CD4-positive, alpha-beta T cell treated with Interleukin-6 for 4 hours (primary cell): ENCODE data around the gene PTPRG.

Experiments
- DNase-seq: peaks from one replicate; pipeline ENCODE4 v3.0.0-alpha.2; 2020; ENCODE audit warnings: mixed read lengths

The PTPRG gene

DNA sequence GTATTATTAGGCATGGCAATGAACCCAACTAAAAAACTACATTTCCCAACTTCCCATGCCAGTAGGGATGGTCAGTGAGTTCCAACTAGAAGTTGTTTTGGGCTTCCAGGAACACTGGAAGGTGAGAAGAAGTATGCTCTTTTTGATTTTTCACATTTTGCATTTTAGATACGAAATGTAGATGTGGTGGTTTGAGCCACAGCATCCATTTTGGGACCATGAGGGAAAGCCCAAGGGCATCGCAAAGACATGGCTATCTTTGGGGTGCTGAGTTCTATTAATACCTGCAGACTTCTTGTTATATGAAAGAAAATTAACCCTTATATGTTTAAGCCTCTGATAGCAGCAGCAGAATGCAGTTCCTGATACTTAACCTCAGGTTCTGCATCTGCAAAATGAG is 62.9 kb downstream of the PTPRG start:
- no peak for DNase-seq

DNA sequence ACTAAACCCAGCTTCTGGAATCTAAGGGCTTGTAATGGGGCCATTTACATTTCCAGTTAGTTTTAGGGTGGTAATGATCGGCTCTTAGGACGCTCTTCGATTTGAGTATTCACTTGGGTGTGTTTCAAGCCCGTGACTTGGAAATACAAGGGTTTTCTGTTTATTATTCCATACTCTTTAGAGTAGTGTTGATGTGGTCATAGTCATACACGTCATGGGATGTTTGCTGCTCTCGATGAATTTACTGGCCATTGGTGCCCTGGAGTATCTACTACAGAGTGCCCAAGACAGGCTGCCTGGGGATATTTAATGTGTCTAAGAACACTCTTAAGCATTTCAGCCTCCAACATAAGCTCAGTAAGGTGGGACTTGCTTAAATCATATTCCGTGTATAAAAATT is 64.1 kb downstream of the PTPRG start:
- no peak for DNase-seq

DNA sequence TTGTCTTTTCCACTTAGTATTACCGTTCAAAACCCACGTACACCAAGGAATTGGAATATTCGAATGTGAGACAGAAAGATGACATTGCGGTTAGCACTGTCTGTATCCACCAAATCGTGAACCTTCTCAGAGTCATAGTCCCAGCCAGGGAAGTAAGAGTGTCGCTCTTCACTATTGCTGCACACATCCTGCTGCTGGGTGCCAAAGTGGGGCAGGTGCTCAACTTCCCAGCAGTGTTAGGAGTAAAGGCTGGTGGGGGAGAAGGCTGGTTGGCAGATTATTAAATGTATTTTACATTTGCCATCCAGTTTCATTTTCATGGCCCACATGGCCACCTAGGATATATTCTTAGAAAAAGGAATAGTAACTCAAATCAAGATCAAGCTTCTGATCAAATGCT is 65.1 kb downstream of the PTPRG start:
- no peak for DNase-seq

DNA sequence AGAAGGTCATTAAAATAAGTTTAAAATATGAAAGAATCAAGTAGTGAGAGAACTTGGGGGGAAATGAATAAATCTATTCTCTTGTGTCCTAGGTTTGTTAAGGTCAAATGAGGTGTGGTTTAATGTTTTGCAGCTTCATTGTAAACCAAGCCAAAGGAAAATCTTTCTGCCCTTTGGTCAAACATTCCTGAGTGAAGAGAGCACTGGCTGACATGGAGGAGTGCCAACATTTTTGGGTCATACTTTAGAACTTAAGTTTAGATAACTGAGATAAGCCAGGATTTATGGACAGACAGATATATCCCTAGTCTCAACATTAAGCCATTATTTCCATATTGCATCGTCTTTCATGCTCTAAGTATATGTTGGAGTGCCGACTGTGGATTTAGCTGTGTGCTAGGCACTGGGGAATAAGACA is 66.4 kb downstream of the PTPRG start:
- no peak for DNase-seq

DNA sequence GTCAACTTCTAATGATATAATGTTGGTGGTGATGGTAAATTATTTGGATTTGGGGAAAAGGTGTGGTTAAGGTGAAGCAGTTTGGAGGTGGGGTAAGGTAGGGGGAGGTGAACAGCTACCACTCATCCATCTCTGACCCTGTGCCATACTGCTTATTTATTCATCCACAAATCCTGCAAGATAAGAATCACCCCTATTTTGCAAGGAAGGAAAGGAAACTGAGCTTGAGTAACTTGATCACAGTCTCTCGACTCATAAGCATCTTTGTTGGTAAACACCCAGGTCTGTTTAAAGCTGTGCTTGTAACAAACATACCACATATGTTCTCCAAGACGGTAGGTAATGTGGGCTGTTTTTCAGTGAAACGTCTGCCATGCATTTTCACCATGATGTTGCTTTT is 67.3 kb downstream of the PTPRG start:
- no peak for DNase-seq

DNA sequence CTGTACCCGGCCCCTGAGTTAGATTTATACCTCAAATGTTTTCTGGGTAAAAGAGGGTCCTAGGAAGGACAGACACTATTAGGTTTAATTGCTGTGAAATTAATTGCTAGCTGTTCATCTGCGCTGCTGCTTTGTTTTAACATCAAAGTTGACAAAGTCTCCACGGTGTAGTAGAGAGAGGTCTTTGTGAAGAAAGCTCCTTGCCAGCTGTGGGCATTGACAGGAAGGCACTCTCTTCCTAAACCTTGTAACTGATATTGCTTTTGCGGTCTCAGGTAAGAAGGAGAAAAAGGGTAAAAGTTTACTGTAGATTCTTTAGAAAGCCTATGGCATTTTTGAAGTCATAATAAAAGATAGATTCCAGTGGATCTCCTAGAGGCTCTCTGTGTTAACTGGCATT is 68.1 kb downstream of the PTPRG start:
- no peak for DNase-seq

DNA sequence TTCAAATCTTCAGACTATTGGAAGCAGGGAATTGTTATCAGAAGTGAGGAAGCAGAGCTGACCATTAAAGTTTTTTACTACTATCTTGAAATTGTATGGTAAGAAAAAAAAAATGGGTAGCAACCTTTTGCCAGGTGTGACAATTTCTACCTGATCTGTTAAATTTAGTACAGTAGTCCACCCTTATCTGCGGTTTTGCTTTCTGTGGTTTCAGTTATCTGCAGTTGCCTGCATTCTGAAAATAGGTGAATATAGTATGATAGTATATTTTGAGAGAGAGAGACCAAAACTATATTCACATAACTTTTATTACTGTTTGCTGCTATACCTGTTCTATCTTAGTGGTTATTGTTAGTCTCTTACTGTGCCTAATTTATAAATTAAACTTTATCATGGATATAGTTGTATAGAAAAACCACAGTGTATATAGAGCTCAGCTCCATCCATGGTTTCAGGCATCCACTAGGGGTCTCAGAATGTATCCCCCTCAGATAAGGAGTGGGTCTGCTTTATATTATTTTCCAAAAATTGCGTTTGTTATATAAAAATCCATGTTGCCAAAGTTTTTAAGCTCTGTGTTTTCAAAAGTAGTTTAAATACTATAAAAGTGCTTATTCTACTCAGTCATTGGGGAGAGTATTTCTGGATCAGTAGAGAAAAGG is 69.9 kb downstream of the PTPRG start:
- DNase-seq = no peak

DNA sequence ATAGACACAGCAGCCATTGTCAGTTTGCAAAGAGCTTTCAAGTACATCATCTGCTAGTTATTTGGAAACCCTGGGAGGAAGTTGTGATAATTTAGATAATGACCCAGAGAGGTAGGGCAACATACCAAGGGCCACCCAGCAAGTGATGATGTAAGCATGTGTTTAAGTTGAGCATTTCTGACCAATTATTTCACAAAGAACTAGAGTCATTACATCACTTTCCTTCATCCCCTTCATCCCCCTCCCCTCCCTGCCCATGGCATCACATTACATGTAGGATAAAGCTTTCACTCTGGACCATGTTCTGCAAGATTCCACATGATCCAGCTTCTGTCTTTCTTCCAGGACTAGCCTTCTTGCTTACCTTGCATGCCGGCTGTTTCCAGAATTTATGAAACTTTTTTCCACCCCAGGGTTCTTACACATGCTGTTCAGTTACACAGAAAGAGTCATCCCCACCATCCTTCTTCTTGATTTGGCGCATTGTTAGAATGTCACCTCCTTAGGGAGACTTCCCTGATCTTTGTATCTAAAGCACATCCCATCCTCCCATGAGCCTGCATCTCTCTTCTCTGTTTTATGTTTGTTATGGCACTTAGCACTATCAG is 71.3 kb downstream of the PTPRG start:
- DNase-seq = no peak

DNA sequence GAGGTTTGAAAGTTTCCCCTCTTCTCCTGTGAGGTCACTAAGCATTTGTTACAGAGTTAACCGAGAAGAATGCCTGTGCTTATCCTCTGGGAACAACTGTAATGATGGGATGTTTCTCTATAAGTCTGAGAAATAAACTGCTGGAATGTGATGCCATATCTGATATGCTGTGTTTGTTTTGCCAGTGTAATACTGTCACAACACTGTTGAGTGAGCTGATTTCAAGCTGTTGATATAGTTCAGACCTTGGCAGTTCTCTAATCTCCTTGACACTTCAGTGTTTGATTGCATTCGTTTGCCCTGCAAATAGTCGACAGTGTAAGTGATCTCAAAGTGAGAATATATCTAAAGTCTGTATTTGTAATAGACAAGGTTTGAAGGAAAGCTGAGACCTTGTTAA is 73.3 kb downstream of the PTPRG start:
- DNase-seq = no peak

DNA sequence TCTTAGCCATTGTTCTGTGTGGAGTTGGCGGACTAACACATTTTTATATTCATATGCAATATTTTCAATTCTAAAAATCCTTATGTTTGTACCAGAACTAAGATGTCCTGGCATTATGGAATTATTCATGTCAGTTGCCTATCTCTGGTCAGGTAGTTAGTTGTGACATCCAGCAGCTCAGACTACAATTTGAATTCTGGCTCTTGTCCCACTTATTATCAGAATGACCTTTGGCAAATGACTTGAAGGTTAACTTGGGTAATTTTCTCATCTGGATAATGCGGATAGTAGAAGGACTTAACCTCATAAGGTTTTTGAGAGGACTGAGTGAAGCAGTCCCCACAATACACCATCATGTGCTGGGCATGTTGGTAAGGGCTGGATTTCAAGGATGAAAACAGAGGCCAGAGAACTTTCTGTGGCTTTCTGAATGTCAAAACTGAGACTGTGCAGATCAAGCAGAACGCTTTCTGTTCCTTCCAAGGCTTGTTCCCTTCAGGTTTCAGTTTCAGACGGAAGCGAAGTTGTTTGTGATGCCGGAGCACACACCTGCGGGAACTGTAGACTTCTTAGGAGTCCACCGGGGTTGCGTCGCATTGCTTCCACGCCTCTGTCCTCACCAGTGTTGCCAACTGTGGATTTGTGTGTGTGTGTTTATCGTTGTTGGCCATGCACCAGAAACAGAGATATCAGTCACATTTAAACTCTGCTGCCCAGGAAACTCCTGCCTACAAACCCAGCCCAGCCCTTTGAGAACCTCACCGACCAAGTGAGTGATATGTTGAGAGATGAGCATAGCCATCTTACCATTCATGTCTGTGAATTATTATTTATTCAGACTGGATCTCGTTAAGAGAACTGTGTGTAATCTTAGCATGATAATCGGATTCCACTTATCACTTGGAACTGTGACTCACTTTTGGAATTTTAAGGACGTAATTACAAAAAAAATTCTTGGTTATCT is 76.0 kb downstream of the PTPRG start:
- DNase-seq = no peak

DNA sequence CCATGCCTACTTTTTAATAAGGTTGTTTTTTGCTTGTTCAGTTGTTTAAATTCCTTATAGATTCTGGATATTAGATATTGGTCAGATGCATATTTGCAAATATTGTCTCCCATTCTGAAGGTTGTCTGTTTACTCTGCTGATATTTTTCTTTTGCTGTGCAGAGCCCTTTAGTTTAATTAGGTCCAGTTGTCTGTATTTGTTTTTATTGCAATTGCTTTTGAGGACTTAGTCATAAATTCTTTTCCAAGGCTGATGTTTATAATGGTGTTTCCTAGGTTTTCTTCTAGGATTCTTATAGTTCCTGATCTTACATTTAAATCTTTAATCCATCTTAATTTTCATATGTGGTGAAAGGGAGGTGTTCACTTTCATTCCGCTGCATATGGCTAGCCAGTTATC is 77.4 kb downstream of the PTPRG start:
- DNase-seq = no peak

DNA sequence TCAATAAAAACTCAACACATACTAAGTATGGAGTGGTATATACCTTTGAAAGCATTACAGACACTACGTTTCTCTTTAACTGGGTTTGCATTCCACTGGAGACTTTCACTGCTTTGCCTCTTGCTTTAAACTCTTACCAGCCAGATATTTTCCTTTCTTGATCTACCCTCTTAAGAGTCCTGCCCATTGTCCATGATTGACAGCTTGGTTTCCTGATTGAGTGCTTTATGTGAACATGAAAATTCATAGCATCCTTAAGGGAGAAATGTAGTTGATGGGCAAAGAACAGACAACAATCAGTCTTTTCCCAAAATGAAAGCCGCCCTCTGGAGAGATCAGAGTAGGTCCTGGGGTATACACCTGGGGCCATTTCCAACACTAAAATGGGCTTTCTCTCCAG is 78.6 kb downstream of the PTPRG start:
- DNase-seq = no peak

DNA sequence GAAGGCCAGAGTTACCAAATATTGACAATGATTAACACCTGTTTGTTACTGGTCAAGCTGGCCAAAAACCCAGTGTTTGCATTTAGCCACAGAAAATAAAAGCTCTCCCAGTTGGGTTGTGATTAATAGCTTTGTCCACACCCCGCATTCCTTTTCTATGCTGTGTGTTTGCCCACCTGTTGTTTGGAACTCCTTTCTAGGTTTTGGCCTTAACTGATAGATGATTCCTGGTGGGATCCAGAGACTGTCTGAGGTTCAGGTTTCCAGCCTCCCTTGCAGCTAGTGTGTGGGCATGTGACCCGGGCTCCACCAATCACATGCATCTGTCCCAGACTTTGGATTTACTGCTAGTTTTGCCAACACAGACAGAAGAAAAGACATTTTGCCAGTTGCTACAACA is 83.8 kb downstream of the PTPRG start:
- no peak for DNase-seq

DNA sequence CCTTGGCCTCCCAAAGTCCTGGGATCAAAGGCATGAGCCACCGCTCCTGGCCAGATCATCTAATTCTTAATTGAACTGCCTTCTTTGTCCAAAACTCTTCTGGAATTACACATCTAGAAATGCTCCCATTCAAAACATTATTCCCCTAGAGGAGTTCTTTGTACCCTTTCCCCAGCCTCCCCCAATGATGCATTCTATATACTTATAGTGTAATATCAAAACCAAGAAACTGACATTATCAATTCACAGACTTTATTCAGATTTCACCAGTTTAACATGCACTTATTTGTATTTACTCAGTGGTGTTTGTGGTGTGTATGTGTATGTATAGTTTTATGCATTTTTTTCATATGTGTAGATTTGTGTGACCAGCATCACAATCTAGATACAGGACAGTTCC is 85.0 kb downstream of the PTPRG start:
- DNase-seq = no peak

DNA sequence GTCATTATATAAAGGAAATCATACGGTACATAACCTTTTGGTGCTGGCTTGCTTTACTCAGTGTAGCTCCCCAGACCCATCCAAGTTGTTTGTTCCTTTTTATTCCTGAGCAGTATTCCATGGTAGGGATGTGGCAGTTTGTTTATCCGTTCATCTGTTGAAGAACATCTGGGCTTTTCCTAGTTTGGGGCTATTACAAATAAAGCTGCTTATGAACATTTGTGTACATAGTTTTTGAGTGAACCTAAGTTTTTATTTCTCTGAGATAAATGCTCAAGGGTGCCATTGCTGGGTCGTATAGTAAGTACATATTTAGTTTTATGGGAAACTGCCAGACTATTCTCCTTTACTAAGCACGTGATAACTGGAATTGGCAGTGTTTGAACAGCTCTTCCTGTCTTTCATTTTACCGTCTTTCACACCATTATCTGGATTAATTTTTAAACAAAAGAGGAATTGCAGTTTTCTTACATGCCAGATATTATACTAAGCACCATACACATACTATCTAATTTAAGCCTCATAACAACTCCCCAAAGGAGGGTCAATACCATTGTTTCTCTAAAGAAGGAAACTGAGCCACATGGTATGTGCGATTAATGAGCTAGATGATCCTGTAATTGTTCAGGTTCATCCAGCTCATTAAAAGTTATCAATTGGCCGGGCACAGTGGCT is 85.6 kb downstream of the PTPRG start:
- DNase-seq = no peak

DNA sequence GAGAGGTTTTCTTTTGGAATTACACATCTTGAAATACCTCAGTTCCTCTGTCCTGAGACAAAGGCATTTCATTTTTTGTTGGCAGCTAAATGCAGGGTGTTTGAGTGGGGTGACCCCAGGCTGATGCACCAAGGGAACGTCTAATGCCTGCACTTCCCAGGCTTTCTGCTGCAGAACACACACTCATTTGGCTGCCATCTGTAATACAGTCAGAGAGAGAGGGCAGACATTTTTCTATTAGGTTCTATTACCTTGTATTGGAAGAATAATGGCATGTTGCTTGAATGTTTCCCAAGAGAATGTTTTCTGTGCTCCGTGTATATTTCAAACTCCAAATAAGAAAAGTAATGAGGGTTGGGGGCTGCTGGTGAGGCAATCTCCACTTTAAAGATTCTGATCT is 87.1 kb downstream of the PTPRG start:
- DNase-seq = no peak

DNA sequence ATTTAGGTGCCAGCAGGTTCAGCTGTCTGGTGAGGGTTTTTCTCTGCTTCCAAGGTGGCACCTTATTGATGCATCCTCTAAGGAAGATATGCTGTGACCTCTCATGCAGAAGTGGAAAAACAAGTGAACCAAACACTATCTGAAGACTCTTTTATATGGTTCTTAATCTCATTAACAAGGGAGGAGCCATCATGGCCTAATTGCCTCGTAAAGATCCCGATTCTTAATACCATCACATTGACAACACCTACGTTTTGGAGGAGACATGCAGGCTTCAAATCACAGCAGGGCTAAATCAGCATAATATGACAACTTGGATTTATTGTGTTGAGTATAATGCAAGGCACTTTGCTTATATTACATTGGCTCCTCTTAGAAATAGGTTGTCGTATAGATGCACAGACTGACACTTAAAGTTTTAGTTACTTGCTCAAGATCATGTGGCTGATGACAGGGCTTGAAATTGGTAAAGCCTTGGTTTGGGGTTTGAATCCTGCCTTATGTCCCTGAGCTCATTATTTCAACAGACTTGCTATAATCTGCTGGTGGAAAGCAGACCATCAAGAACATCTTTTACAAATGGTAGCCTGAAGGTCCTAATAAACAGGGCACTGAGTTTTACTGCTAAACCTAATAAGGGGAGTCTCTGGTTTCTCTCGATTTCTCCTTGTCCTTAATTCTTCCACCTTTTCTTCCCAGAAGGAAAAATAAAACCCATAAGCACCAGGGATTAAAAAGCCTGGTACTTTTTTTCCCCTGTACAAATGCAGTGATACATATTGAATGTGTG is 88.2 kb downstream of the PTPRG start:
- no peak for DNase-seq

DNA sequence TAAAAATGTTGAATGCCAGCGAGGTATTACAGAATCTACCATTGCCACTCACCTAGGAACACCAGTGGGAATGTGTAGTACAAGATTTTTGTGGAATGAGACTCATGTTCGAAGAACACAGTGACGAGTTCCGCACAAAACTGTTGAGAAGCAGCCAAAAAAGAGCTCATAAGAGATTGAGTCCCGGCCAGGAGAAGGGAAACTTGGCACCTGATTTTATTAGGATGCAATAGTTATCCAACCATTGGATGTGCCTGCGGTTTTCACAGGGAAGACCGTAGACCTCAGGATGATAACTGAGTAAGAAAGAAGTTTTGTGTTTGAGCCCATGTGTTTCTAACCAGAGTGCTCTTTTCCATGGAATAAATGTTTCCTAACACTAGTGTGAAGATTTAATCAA is 88.9 kb downstream of the PTPRG start:
- no peak for DNase-seq

DNA sequence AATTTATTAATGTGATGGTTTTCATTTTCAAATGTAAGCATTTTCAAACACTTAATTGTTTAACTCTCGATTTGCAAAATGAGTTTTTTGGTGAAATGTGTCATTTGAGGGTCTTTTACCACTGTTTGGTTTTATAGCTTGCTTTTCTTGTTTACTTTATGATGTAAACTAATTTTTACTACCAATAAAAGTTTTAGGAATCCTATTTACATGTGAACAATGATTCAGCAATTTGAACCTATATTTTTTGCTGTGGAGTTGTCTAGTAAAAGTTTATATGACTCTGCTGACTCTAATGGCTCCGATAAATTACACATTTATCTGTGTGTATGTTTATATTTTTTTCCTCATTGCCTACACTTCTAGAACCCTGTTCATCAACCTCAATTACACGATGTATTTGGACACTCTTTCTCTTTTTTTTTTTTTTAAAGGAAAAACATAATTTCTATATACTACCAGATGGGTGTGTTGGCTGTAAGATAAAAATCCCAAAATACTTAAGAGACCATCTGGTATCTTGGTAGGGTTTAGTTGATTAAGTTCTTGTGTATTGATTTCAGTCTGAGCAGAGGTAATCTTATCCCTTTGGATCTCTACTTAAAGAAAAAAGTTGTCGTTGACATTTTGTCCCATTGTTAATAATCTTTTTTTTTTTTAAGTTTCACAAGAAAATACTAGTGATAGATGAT is 89.5 kb downstream of the PTPRG start:
- no peak for DNase-seq

DNA sequence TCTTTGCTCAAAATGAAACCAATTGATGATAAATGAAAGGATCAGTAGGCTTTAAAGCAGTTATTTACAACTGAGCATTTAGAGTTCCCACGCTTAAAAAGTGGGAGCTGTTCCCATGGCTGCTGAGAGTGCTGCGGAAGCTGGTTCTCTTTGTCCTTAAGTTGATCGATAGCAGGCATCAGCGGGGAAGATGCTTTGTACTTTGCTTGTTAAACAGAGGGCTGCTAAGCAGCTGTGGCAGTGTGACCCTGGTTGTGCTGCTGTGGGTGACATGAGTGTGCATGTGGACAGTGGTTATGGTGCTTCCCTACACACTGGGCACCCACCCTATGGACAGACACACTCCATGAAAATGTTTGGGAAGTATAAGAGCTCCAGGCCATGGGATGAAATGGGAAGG is 96.3 kb downstream of the PTPRG start:
- DNase-seq = no peak

DNA sequence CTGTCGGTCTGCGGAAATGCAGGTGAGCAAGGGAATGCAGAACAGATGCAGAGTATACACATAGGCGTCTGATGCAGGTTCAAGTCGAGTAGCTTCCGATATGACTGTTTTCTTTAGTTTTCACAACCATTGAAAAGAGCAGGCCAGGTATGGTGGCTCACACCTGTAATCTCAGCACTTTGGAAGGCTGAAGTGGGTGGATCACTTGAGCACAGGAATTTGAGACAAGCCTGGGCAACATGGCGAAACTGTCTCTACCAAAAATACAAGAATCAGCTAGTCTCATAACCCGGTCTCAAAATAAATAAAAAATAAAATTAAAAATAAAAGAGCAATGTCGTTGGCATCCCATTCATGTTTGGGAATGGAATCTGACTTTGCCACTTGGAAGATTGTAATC is 101.5 kb downstream of the PTPRG start:
- no peak for DNase-seq
